Adrenal gland (tissue), 12 donors: Measurements from ENCODE around the gene SMIM11. TPM values are rescaled to one million over a fixed set of nuclear protein-coding genes. Genes with fewer than 3 reads are reported as not detected.

Source experiments
- DNase-seq, 7 donors: peaks; one replicate each; pipeline ENCODE4 v3.0.0-alpha.2; 2019 to 2020
- H3K27ac ChIP-seq, 5 donors: fragments of 200-600 bp; sonication (generic) in 4 of 5; 1 replicate in 3 of 5; 2 replicates in 2 of 5; pipeline versions ENCODE4 v1.5.1 to v1.8.0; 2016 to 2020; ENCODE audit warnings: mild to moderate bottlenecking in 1 of 5
- H3K27me3 ChIP-seq: fragments of 200-600 bp; 2 replicates; pipeline ENCODE4 v1.8.0; 2021
- H3K36me3 ChIP-seq, 2 donors: fragments of 200-600 bp; replicated peaks in 1 of 2; 1 replicate in 1 of 2; 2 replicates in 1 of 2; pipeline versions ENCODE4 v1.5.1 to v1.8.0; 2018 to 2022
- H3K4me1 ChIP-seq, 2 donors: fragments of 200-600 bp; replicated peaks in 1 of 2; 1 replicate in 1 of 2; 2 replicates in 1 of 2; pipeline versions ENCODE4 v1.5.1 to v1.8.0; 2018 to 2021
- H3K4me3 ChIP-seq, 4 donors: fragments of 200-600 bp; sonication (generic) in 3 of 4; one replicate each; pipeline ENCODE4 v1.5.1; 2016 to 2018
- H3K9me3 ChIP-seq, 3 donors: fragments of 200-600 bp; sonication (generic) in 1 of 3; replicated peaks in 1 of 3; 1 replicate in 2 of 3; 2 replicates in 1 of 3; pipeline versions ENCODE4 v1.5.1 to v1.8.0; 2016 to 2021
- CTCF ChIP-seq, 6 experiments: fragments of 450-650 bp in 4 of 6; fragments of 200-600 bp in 2 of 6; sonication (generic) in 1 of 6; IDR thresholded peaks; 1 replicate in 5 of 6; 2 replicates in 1 of 6; pipeline versions ENCODE4 v1.5.1 to v1.8.0; 2016 to 2021; ENCODE audit warnings: antibody characterized with exemption in 6 of 6, mild to moderate bottlenecking in 2 of 6, moderate library complexity in 1 of 6
- POLR2A ChIP-seq, 2 donors: fragments of 450-650 bp; IDR thresholded peaks; one replicate each; pipeline ENCODE4 v1.6.1; 2017; ENCODE audit warnings: antibody characterized with exemption in 2 of 2, mild to moderate bottlenecking in 2 of 2, moderate library complexity in 1 of 2
- WGBS, 4 donors: extraction: QIAGEN DNeasy Blood & Tissue Kit in 2 of 4; methylation state at CpG; one replicate each; pipeline versions ENCODE4 v1.1.5 to v1.1.7; 2013 to 2017; 5-methylcytosine and 5-hydroxymethylcytosine counted together
- intact Hi-C, 2 donors: fragments of 100-400 bp; cut with DNase I; formaldehyde crosslinking; loops; one replicate each; pipeline versions ENCODE4 v1.14.1 to v1.15.0; 2022 to 2023
- polyA plus RNA-seq, 3 donors: library from polyadenylated mRNA; stranded (reverse); fragments of 200-250 nt in 2 of 3; fragments of 350-450 nt in 1 of 3; fragmentation: Illumina TruSeq in 1 of 3; extraction: RNeasy Lipid Tissue Mini Kit (QIAGEN cat#74804) in 1 of 3; gene quantifications; one replicate each; pipeline ENCODE4 v1.2.3, GENCODE V29; 2013 to 2014
- total RNA-seq, 9 donors: library from RNA; depleted of rRNA in 4 of 9; stranded (reverse); fragments of >200 nt in 4 of 9; fragments of 120-200 nt in 1 of 9; fragmentation: NEBNext Ultra II Directional in 1 of 9; extraction: Animal tissue kit (Norgen Biotek cat#: 25700) in 1 of 9; gene quantifications; one replicate each; pipeline versions ENCODE4 v1.1.0 to v1.2.4, GENCODE V29; 2013 to 2023
- donor health status: healthy with polysubstance abuse.
- donor health status: Bipolar disorder and iron deficiency.
- donor health status: DM: yes; HTN: yes; CAD: no.
- donor health status: DM: no; HTN: no; CAD: no.
- donor health status: DM: no; HTN: no; CAD: no.
- donor health status: DM: yes; HTN: yes; CAD: no.

SMIM11 gene
- total and polyA plus RNA-seq, 12 donors = 2.3 to 24.4 (median 7.0) TPM; not detected in 1

GRCh38 chr21:34345892-34346291, 29.4 kb upstream of the SMIM11 start:
- peak overlapping the region in 2 of 5 donors; percentile 45 to 57 for H3K27ac ChIP-seq
- intact Hi-C loops = loop anchor here in 1 of 2 donors (5.0 kb wide), 1 partner anchor 424 kb away; no protein-coding TSS in a partner anchor
- WGBS, 4 donors = 78 to 85% (median 83%) methylated on average over 4 to 10 of the region's 10 CpGs
- no peak for DNase-seq
- H3K4me1 ChIP-seq = no peaks in the 10 kb centered on the region
- TF ChIP-seq POLR2A (IDR thresholded peaks at IDR 0.05) (no peak), CTCF (IDR thresholded peaks at IDR 0.05) (no peak)
- H3K27me3 ChIP-seq = no peaks in the 10 kb centered on the region
- no peaks in the 10 kb centered on the region for H3K36me3 ChIP-seq
- no peaks in the 10 kb centered on the region for H3K9me3 ChIP-seq
- no peak overlapping the region for H3K4me3 ChIP-seq

GRCh38 chr21:34348890-34349519, 26.3 kb upstream of the SMIM11 start:
- no peak for TF ChIP-seq POLR2A (IDR thresholded peaks at IDR 0.05)
- no peak for TF ChIP-seq CTCF (IDR thresholded peaks at IDR 0.05)
- intact Hi-C loops = loop anchor here (2.0 to 5.0 kb wide), 2 partner anchors 426 to 427 kb away; no protein-coding TSS in a partner anchor
- Histone ChIP-seq H3K27ac (no peak overlapping the region), H3K4me1 (no peaks in the 10 kb centered on the region), H3K36me3 (no peaks in the 10 kb centered on the region), H3K9me3 (no peaks in the 10 kb centered on the region), H3K27me3 (no peaks in the 10 kb centered on the region), H3K4me3 (no peak overlapping the region)
- 51 to 58% (median 57%) methylated on average over 5 of the region's 5 CpGs for WGBS, 4 donors
- peak in 1 of 7 donors; percentile 17 for DNase-seq

- 25 to 31% (median 30%) methylated on average over 6 of the region's 6 CpGs for WGBS, 4 donors
- intact Hi-C loops = no loop called here
Observed at GRCh38 chr21:34351786-34352241, 23.5 kb upstream of the SMIM11 start.

GRCh38 chr21:34352556-34352955, 22.8 kb upstream of the SMIM11 start:
- DNase-seq = peak in 1 of 7 donors; percentile 29
- H3K4me3 ChIP-seq = no peak overlapping the region
- WGBS, 4 donors = 66 to 100% (median 84%) methylated on average over 4 of the region's 4 CpGs
- intact Hi-C loops = no loop called here
- H3K27ac ChIP-seq = no peak overlapping the region
- no peaks in the 10 kb centered on the region for H3K27me3 ChIP-seq
- no peaks in the 10 kb centered on the region for H3K4me1 ChIP-seq
- no peaks in the 10 kb centered on the region for H3K9me3 ChIP-seq
- H3K36me3 ChIP-seq = no peaks in the 10 kb centered on the region
- TF ChIP-seq POLR2A (IDR thresholded peaks at IDR 0.05) = no peak
- TF ChIP-seq CTCF (IDR thresholded peaks at IDR 0.05) = no peak

More at GRCh38 chr21:34351786-34352241, 23.5 kb upstream of the SMIM11 start:
- no peak overlapping the region for H3K4me3 ChIP-seq
- H3K27me3 ChIP-seq = no peaks in the 10 kb centered on the region
- DNase-seq = peak; percentile 46 to 84 (median 60)
- no peaks in the 10 kb centered on the region for H3K9me3 ChIP-seq
- TF ChIP-seq POLR2A (IDR thresholded peaks at IDR 0.05) = no peak
- TF ChIP-seq CTCF (IDR thresholded peaks at IDR 0.05) = peak; percentile 50 to 89 (median 78)
- H3K27ac ChIP-seq = no peak overlapping the region
- no peaks in the 10 kb centered on the region for H3K4me1 ChIP-seq
- no peaks in the 10 kb centered on the region for H3K36me3 ChIP-seq
